Kidney (tissue), 14 donors: ENCODE data around the gene RPL19. TPM values are rescaled to one million over a fixed set of nuclear protein-coding genes. Genes with fewer than 3 reads are reported as not detected.

Experiments used
- DNase-seq, 5 donors: peaks; one replicate each; pipeline ENCODE4 v3.0.0-alpha.2; 2013 to 2020
- FAIRE-seq: peaks from 2 replicates; lab custom pipeline; 2012; peaks lifted over from hg19 to GRCh38; lab: Jason Lieb, UNC
- H3K27ac ChIP-seq, 2 donors: one replicate each; pipeline ENCODE4 v1.7.0; 2013; ENCODE audit warnings: low read depth in 2 of 2, low read length in 2 of 2, inconsistent platforms in 1 of 2
- H3K27me3 ChIP-seq: one replicate; pipeline ENCODE4 v1.7.1; 2013; ENCODE audit warnings: low read length, inconsistent platforms; ENCODE audit not compliant: control insufficient read depth, insufficient read depth
- H3K36me3 ChIP-seq, 3 donors: one replicate each; pipeline versions ENCODE4 v1.7.0 to v1.7.1; 2013; ENCODE audit warnings: low read length in 3 of 3, control low read depth in 1 of 3, inconsistent platforms in 1 of 3; ENCODE audit not compliant: insufficient read depth in 3 of 3, control insufficient read depth in 2 of 3
- H3K4me1 ChIP-seq, 3 donors: one replicate each; pipeline versions ENCODE4 v1.7.0 to v1.7.1; 2013; ENCODE audit warnings: low read length in 3 of 3, inconsistent platforms in 1 of 3, low read depth in 1 of 3; ENCODE audit not compliant: control insufficient read depth in 2 of 3, insufficient read depth in 2 of 3
- H3K4me3 ChIP-seq, 3 donors: one replicate each; pipeline versions ENCODE4 v1.7.0 to v1.8.1; 2013; ENCODE audit warnings: low read length in 3 of 3, control low read depth in 1 of 3, inconsistent platforms in 1 of 3
- H3K9ac ChIP-seq, 3 donors: one replicate each; pipeline versions ENCODE4 v1.7.0 to v1.7.1; 2013; ENCODE audit warnings: low read length in 3 of 3, control low read depth in 1 of 3, inconsistent platforms in 1 of 3
- H3K9me3 ChIP-seq, 3 donors: one replicate each; pipeline versions ENCODE4 v1.7.0 to v1.7.1; 2013; ENCODE audit warnings: low read length in 3 of 3, control low read depth in 1 of 3, inconsistent platforms in 1 of 3; ENCODE audit not compliant: control insufficient read depth in 2 of 3, insufficient read depth in 1 of 3
- CTCF ChIP-seq: IDR thresholded peaks from 3 replicates; pipeline ENCODE4 v1.5.1; 2012; ENCODE audit warnings: mild to moderate bottlenecking, moderate library complexity, borderline replicate concordance; ENCODE audit not compliant: insufficient read depth; ENCODE audit errors: extremely low read depth
- intact Hi-C: fragments of 100-400 bp; cut with DNase I; formaldehyde crosslinking; loops from one replicate; pipeline ENCODE4 v1.11.1; 2022
- polyA plus RNA-seq: library from polyadenylated mRNA; stranded (reverse); fragments of 350-450 nt; fragmentation: Illumina TruSeq; extraction: RNeasy Lipid Tissue Mini Kit (QIAGEN cat#74804); gene quantifications from one replicate; pipeline ENCODE4 v1.2.3, GENCODE V29; 2014; ENCODE audit warnings: low read depth, low replicate concordance; ENCODE audit not compliant: insufficient read depth
- total RNA-seq: library from RNA; stranded (reverse); fragmentation: NEBNext Ultra II Directional; extraction: Animal tissue kit (Norgen Biotek cat#: 25700); gene quantifications from one replicate; pipeline ENCODE4 v1.2.1, GENCODE V29; 2021
- donor health status: control.
- donor health status: control.
- donor health status: control.
- donor health status: control.
- donor health status: control.
- donor health status: DM: yes; HTN: yes; CAD: no.
- donor health status: Normal renal cell carcinoma (clear cell type).

RPL19 gene
- total and polyA plus RNA-seq, 2 donors from 2014 or later = 1,460 to 2,512 TPM

GRCh38 chr17:39200957-39201510 is 951 bp downstream of the RPL19 start:
- Histone ChIP-seq H3K9ac (peak overlapping the region; percentile 86 to 95 (median 89)), H3K4me1 (peaks cover 3 to 15% (median 9%) of the 10 kb centered on the region in 3 donors), H3K36me3 (peaks cover 18 to 37% (median 32%) of the 10 kb centered on the region in 3 donors), H3K4me3 (peak overlapping the region; percentile 96 to 98 (median 97)), H3K27me3 (no peaks in the 10 kb centered on the region), H3K9me3 (no peaks in the 10 kb centered on the region), H3K27ac (peak overlapping the region; percentile 99 to 100)
- TF ChIP-seq CTCF = no peak
- DNase-seq (no peak), FAIRE-seq (no peak)
- intact Hi-C loops = no loop called here

- DNase-seq = no peak
- Histone ChIP-seq H3K27ac (no peak overlapping the region), H3K4me3 (no peak overlapping the region), H3K36me3 (peaks cover 18 to 37% (median 32%) of the 10 kb centered on the region in 3 donors), H3K27me3 (no peaks in the 10 kb centered on the region), H3K9ac (no peak overlapping the region), H3K4me1 (peaks cover 3 to 19% (median 9%) of the 10 kb centered on the region in 3 donors), H3K9me3 (no peaks in the 10 kb centered on the region)
- no peak for TF ChIP-seq CTCF
- intact Hi-C loops = no loop called here
- FAIRE-seq = no peak
Observed at GRCh38 chr17:39204245-39204644, 4.2 kb downstream of the RPL19 start.

GRCh38 chr17:39205112-39205526 is 5.0 kb downstream of the RPL19 start:
- TF ChIP-seq CTCF = no peak
- no peak for DNase-seq

GRCh38 chr17:39208136-39208535 is 8.1 kb downstream of the RPL19 start:
- peaks cover 7 to 22% (median 17%) of the 10 kb centered on the region in 3 donors for H3K36me3 ChIP-seq
- TF ChIP-seq CTCF = no peak
- DNase-seq (no peak), FAIRE-seq (no peak)
- H3K4me3 ChIP-seq = no peak overlapping the region
- no peaks in the 10 kb centered on the region for H3K9me3 ChIP-seq
- no peak overlapping the region for H3K27ac ChIP-seq
- H3K27me3 ChIP-seq = no peaks in the 10 kb centered on the region
- H3K9ac ChIP-seq = no peak overlapping the region
- H3K4me1 ChIP-seq = peaks cover 0 to 15% (median 0%) of the 10 kb centered on the region in 3 donors
- intact Hi-C loops = no loop called here

More at GRCh38 chr17:39205112-39205526, 5.0 kb downstream of the RPL19 start:
- intact Hi-C loops = no loop called here
- H3K36me3 ChIP-seq = peaks cover 18 to 37% (median 32%) of the 10 kb centered on the region in 3 donors
- H3K4me1 ChIP-seq = peaks cover 3 to 28% (median 9%) of the 10 kb centered on the region in 3 donors
- H3K9me3 ChIP-seq = no peaks in the 10 kb centered on the region
- no peak overlapping the region for H3K4me3 ChIP-seq
- no peak for FAIRE-seq
- H3K27ac ChIP-seq = no peak overlapping the region
- no peaks in the 10 kb centered on the region for H3K27me3 ChIP-seq
- no peak overlapping the region for H3K9ac ChIP-seq
